ENCODE results near the gene GPR183.
A peak's percentile ranks its signal among the peaks of the same experiment; 100 is the strongest.

Gene GPR183

GRCh38 chr13:99313941-99314340, 6.7 kb upstream of the GPR183 start:
- H3K4me3 ChIP-seq (ENCODE audit: low read length), result no peak overlapping the region
- no peak for DNase-seq (ENCODE audit: low read depth)
- TF ChIP-seq CTCF (IDR thresholded peaks at IDR 0.05; ENCODE audit: insufficient read depth, low read depth, low read length, missing control alignments), result no peak

- no peak overlapping the region for H3K4me3 ChIP-seq (ENCODE audit: low read length)
- DNase-seq (ENCODE audit: low read depth), result no peak
- TF ChIP-seq CTCF (IDR thresholded peaks at IDR 0.05; ENCODE audit: insufficient read depth, low read depth, low read length, missing control alignments), result no peak
Measured at GRCh38 chr13:99313501-99313900, 6.3 kb upstream of the GPR183 start.

GRCh38 chr13:99312493-99312883, 5.3 kb upstream of the GPR183 start:
- no peak overlapping the region for H3K4me3 ChIP-seq (ENCODE audit: low read length)
- DNase-seq (ENCODE audit: low read depth), result peak; percentile 39
- no peak for TF ChIP-seq CTCF (IDR thresholded peaks at IDR 0.05; ENCODE audit: insufficient read depth, low read depth, low read length, missing control alignments)

- H3K4me3 ChIP-seq (ENCODE audit: low read length), result no peak overlapping the region
- no peak for TF ChIP-seq CTCF (IDR thresholded peaks at IDR 0.05; ENCODE audit: insufficient read depth, low read depth, low read length, missing control alignments)
- DNase-seq (ENCODE audit: low read depth), result no peak
Measured at GRCh38 chr13:99311748-99312492, 4.7 kb upstream of the GPR183 start.

- DNase-seq (ENCODE audit: low read depth), result no peak
- H3K4me3 ChIP-seq (ENCODE audit: low read length), result no peak overlapping the region
- no peak for TF ChIP-seq CTCF (IDR thresholded peaks at IDR 0.05; ENCODE audit: insufficient read depth, low read depth, low read length, missing control alignments)
Measured at GRCh38 chr13:99311137-99311536, 3.9 kb upstream of the GPR183 start.

GRCh38 chr13:99310382-99311031, 3.3 kb upstream of the GPR183 start:
- TF ChIP-seq CTCF (IDR thresholded peaks at IDR 0.05; ENCODE audit: insufficient read depth, low read depth, low read length, missing control alignments), result no peak
- no peak overlapping the region for H3K4me3 ChIP-seq (ENCODE audit: low read length)
- DNase-seq (ENCODE audit: low read depth), result no peak

All from epithelial cell of esophagus (primary cell).